HepG2 (cell line): ENCODE data around the gene AKR1C2. TPM values are rescaled to one million over a fixed set of nuclear protein-coding genes. Genes with fewer than 3 reads are reported as not detected.

Source experiments
- MAF1 ChIP-seq: sonication (generic); formaldehyde crosslinking; IDR thresholded peaks from 2 replicates; pipeline ENCODE4 v1.5.0; 2020; ENCODE audit warnings: missing genetic modification reagents, borderline replicate concordance
- PLSCR1 ChIP-seq: sonication (generic); formaldehyde crosslinking; IDR thresholded peaks from 2 replicates; pipeline ENCODE4 v1.5.0; 2020; ENCODE audit warnings: missing genetic modification reagents, mild to moderate bottlenecking, borderline replicate concordance
- SMC3 ChIP-seq: IDR thresholded peaks from 2 replicates; pipeline ENCODE4 v1.6.1; 2011; ENCODE audit warnings: low read length, improper control_type of control experiment
- SP140L ChIP-seq: sonication (generic); formaldehyde crosslinking; IDR thresholded peaks from 2 replicates; pipeline ENCODE4 v1.4.0; 2020; ENCODE audit warnings: missing genetic modification reagents, borderline replicate concordance
- ZBED4 ChIP-seq: sonication (generic); formaldehyde crosslinking; IDR thresholded peaks from 2 replicates; pipeline ENCODE4 v1.4.0; 2020; ENCODE audit warnings: missing genetic modification reagents, borderline replicate concordance
- ZKSCAN5 ChIP-seq: sonication (generic); formaldehyde crosslinking; IDR thresholded peaks from 2 replicates; pipeline ENCODE4 v1.5.1; 2020; ENCODE audit warnings: mild to moderate bottlenecking, missing genetic modification reagents
- ZNF24 ChIP-seq: fragments of 450-650 bp; IDR thresholded peaks from 2 replicates; pipeline ENCODE4 v1.6.1; 2017; ENCODE audit warnings: antibody characterized with exemption, mild to moderate bottlenecking
- ZNF44 ChIP-seq: sonication (generic); formaldehyde crosslinking; IDR thresholded peaks from 2 replicates; pipeline ENCODE4 v1.5.1; 2020; ENCODE audit warnings: mild to moderate bottlenecking, missing genetic modification reagents
- ZNF678 ChIP-seq: sonication (generic); formaldehyde crosslinking; IDR thresholded peaks from 2 replicates; pipeline ENCODE4 v1.4.0; 2020; ENCODE audit warnings: mild to moderate bottlenecking, missing genetic modification reagents
- ZNF709 ChIP-seq: sonication (generic); formaldehyde crosslinking; IDR thresholded peaks from 2 replicates; pipeline ENCODE4 v1.5.0; 2020; ENCODE audit warnings: mild to moderate bottlenecking, missing genetic modification reagents
- polyA plus RNA-seq, 8 experiments: library from polyadenylated mRNA; depleted of rRNA in 3 of 8; stranded (reverse) in 7 of 8; unstranded in 1 of 8; fragments of >200 nt; fragmentation: Illumina TruSeq in 4 of 8; extraction: Trizol in 4 of 8; gene quantifications; 2 replicates each; pipeline versions ENCODE4 v1.2.1 to v1.2.3, GENCODE V29; 2011 to 2016; ENCODE audit warnings: low read depth in 4 of 8, missing spikeins in 1 of 8, mixed read lengths in 1 of 8; ENCODE audit not compliant: insufficient read depth in 1 of 8
- total RNA-seq, 5 experiments: library from RNA; depleted of rRNA; stranded (reverse); fragments of >200 nt; fragmentation: Illumina TruSeq; extraction: Trizol; gene quantifications; 2 replicates each; pipeline ENCODE4 v1.2.3, GENCODE V29; 2016; ENCODE audit warnings: low read depth in 1 of 5
- TF ChIP-seq, protein P1 (sequence below): IDR thresholded peaks from 2 replicates; pipeline ENCODE4 v1.6.1; 2016; ENCODE audit warnings: missing compliant biosample characterization, missing genetic modification reagents, borderline replicate concordance
- TF ChIP-seq, protein P2 (sequence below): sonication (generic); formaldehyde crosslinking; IDR thresholded peaks from 2 replicates; pipeline ENCODE4 v1.5.1; 2020; ENCODE audit warnings: mild to moderate bottlenecking, missing genetic modification reagents
- TF ChIP-seq, protein P3 (sequence below): sonication (generic); formaldehyde crosslinking; IDR thresholded peaks from 2 replicates; pipeline ENCODE4; 2020; ENCODE audit warnings: missing genetic modification reagents, mild to moderate bottlenecking, borderline replicate concordance
- TF ChIP-seq, protein P4 (sequence below): sonication (generic); IDR thresholded peaks from 2 replicates; pipeline ENCODE4 v1.6.1; 2016; ENCODE audit warnings: low read depth, borderline replicate concordance

The AKR1C2 gene
- total and polyA plus RNA-seq, 2 of the 13 experiments (the other 11 are each of a cell fraction or from before 2014, with no cell fraction given) = 140 to 900 TPM

DNA sequence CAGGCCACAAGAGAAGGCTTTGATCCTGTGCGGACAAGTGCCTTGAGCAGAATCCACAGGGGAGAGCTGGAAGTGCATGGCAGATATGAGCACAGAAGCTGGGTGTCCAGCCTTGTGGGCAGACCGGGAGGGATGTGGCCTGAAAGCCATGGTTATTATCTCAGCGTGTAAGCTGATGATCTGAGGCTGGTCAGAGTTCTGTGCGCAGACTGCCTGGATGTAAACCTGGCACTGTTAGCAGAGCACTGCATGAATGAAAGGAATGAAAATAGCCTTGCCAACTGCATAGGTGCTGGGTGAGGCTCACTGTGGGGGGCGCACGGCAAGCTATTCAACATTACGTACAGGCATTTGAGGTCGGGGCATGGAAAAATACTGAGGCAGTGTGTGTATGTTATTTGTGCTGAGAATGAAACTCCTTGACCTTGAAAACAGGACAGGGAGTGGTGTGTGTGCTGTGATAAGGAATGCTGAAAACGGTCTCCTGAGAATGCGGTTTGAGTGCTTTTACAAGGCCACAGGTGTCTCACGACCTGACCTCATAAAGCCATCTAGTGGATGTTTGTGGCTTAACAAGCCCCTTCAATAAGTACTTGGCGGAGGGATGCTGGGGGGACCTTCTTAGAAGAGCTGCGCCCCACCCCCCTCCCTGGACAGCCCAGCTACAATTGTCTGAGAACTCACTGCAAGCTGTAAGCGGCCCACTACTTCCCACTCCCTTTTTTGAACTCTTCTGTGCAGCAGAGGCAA is 21.8 kb downstream of the AKR1C2 start (continued):
- TF ChIP-seq ZBED4 (0 out of 2 replicates have a peak, but pooled peaks have one; percentile 38), ZNF44 (CRISPR knock-in tag) (no peak; the same call in 1 of the 2 replicates), ZKSCAN5 (no peak), MAF1 (0 out of 2 replicates have a peak, but pooled peaks have one; percentile 67), SMC3 (peak; percentile 82), ZNF678 (CRISPR knock-in tag) (no peak), PLSCR1 (no peak), SP140L (CRISPR knock-in tag) (no peak), ZNF24 (no peak), ZNF709 (CRISPR knock-in tag) (0 out of 2 replicates have a peak, but pooled peaks have one; percentile 50)
- TF ChIP-seq, protein P1, sequence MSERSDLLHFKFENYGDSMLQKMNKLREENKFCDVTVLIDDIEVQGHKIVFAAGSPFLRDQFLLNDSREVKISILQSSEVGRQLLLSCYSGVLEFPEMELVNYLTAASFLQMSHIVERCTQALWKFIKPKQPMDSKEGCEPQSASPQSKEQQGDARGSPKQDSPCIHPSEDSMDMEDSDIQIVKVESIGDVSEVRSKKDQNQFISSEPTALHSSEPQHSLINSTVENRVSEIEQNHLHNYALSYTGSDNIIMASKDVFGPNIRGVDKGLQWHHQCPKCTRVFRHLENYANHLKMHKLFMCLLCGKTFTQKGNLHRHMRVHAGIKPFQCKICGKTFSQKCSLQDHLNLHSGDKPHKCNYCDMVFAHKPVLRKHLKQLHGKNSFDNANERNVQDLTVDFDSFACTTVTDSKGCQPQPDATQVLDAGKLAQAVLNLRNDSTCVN (CRISPR knock-in tag) = no peak; the same call in 1 of the 2 replicates
- TF ChIP-seq, protein P2, sequence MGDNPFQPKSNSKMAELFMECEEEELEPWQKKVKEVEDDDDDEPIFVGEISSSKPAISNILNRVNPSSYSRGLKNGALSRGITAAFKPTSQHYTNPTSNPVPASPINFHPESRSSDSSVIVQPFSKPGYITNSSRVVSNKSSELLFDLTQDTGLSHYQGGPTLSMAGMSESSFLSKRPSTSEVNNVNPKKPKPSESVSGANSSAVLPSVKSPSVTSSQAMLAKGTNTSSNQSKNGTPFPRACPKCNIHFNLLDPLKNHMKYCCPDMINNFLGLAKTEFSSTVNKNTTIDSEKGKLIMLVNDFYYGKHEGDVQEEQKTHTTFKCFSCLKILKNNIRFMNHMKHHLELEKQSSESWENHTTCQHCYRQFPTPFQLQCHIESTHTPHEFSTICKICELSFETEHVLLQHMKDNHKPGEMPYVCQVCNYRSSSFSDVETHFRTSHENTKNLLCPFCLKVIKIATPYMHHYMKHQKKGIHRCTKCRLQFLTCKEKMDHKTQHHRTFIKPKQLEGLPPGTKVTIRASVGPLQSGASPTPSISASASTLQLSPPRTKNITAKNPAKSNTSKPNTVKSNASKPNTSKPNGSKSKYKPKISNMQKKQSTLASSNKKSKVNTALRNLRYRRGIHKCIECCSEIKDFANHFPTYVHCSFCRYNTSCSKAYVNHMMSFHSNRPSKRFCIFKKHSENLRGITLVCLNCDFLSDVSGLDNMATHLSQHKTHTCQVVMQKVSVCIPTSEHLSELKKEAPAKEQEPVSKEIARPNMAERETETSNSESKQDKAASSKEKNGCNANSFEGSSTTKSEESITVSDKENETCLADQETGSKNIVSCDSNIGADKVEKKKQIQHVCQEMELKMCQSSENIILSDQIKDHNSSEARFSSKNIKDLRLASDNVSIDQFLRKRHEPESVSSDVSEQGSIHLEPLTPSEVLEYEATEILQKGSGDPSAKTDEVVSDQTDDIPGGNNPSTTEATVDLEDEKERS (CRISPR knock-in tag) = no peak
- TF ChIP-seq, protein P3, sequence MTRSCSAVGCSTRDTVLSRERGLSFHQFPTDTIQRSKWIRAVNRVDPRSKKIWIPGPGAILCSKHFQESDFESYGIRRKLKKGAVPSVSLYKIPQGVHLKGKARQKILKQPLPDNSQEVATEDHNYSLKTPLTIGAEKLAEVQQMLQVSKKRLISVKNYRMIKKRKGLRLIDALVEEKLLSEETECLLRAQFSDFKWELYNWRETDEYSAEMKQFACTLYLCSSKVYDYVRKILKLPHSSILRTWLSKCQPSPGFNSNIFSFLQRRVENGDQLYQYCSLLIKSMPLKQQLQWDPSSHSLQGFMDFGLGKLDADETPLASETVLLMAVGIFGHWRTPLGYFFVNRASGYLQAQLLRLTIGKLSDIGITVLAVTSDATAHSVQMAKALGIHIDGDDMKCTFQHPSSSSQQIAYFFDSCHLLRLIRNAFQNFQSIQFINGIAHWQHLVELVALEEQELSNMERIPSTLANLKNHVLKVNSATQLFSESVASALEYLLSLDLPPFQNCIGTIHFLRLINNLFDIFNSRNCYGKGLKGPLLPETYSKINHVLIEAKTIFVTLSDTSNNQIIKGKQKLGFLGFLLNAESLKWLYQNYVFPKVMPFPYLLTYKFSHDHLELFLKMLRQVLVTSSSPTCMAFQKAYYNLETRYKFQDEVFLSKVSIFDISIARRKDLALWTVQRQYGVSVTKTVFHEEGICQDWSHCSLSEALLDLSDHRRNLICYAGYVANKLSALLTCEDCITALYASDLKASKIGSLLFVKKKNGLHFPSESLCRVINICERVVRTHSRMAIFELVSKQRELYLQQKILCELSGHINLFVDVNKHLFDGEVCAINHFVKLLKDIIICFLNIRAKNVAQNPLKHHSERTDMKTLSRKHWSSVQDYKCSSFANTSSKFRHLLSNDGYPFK (CRISPR knock-in tag) = no peak
- TF ChIP-seq, protein P4, sequence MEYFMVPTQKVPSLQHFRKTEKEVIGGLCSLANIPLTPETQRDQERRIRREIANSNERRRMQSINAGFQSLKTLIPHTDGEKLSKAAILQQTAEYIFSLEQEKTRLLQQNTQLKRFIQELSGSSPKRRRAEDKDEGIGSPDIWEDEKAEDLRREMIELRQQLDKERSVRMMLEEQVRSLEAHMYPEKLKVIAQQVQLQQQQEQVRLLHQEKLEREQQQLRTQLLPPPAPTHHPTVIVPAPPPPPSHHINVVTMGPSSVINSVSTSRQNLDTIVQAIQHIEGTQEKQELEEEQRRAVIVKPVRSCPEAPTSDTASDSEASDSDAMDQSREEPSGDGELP = no peak
